GM23248 (cell line): Measurements from ENCODE around the gene ACAT2.

ENCODE experiments used
- EZH2 ChIP-seq: fragments of 200-600 bp; sonication (generic); IDR thresholded peaks from 2 replicates; pipeline ENCODE4 v1.6.1; 2018; ENCODE audit warnings: antibody characterized with exemption, mild to moderate bottlenecking; ENCODE audit not compliant: insufficient read depth, poor library complexity, severe bottlenecking
- EZH2phosphoT487 ChIP-seq: fragments of 200-600 bp; sonication (generic); IDR thresholded peaks from 2 replicates; pipeline ENCODE4 v1.6.1; 2018; ENCODE audit warnings: antibody characterized with exemption, moderate library complexity, mild to moderate bottlenecking, low read depth; ENCODE audit not compliant: insufficient read depth

GRCh38 chr6:159778542-159779103, 16.8 kb downstream of the ACAT2 start:
- TF ChIP-seq EZH2: no peak
- TF ChIP-seq EZH2phosphoT487: no peak
